ENCODE results near the gene SFSWAP. TPM values are rescaled to one million over a fixed set of nuclear protein-coding genes. Genes with fewer than 3 reads are reported as not detected.

Gene SFSWAP
- total RNA-seq, 2 experiments from 2014 or later, result 51.1 to 57.4 TPM

DNA sequence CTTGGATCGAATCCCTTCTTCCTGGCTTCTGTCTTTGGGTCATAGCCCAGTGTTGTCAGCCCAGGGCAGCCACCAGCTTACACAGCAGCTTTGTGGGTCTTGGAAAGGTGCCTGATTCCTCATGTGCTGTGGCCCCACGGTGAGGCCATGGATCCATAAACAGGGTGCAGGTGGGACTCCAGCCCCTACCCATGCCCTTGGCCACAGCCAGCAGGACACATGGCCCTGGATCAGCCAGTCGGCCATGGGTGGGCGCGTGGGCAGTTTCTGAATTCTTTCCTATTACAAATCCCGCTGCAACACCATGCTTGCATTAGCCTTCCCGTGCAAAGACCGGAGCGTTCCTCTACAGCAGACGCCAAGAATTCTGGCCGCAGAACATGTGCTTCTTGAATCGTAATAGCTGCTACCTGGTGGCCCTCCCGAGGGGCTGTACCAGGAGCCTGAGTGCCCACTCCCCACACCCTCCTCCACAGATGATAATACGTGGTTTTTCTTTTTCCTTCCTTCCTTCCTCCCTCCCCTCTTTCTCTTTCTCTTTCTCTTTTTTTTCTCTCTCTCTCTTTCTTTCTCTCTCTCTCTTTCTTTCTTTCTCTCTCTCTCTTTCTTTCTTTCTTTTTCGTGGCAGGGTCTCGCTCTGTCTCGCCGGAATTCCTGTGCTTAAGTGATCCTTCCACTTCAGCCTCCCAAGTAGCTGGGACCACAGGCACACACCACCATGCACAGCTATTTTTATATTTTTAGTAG is 114.4 kb downstream of the SFSWAP start:
- H3K36me3 Mint-ChIP-seq, result no peaks in the 10 kb centered on the region
- DNase-seq, result no peak

DNA sequence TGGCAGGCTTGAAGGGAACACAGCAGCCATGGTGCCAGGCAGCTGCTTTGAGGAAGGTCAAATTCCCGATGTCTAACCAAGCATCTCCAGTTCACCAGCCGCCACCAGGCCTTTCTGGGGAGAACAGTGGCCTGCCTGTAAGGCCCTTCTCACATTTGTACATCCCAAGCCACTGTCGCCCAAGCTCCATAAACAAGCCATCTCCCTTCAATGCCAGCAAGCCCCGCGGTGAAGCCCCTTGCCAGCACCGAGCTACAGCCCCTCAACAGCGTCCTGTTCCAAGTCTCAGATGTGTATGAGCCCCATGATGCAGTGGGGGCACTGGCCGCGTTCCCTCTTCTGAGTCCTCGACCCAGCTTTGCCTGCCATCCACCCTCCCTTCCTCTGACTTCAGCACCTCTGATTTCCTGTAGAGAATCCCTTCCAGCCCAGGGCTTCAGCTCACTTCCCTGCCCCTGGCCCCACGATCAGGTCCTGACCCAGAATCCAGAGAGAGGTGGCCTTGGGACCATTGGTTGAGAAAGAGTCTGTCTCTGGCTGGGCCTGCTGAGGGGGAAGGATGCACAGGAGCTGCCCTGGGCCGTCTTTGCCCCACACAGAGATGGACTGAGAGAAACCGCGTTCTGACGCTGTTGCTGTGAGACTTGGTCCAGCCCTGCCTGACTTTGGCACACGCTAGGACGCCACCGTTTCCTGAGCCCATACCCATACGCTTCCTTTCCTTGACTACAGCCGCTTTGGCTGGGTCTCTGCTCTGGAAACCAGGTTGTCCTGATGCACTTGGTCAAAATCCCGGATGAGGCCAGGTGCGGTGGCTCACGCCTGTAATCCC is 115.4 kb downstream of the SFSWAP start:
- Mint-ChIP-seq H3K36me3 (no peaks in the 10 kb centered on the region), H3K4me1 (peaks cover 8% of the 10 kb centered on the region), H3K9me3 (no peaks in the 10 kb centered on the region), H3K4me3 (no peak overlapping the region), H3K27ac (no peak overlapping the region), H3K27me3 (peaks cover 45% of the 10 kb centered on the region)
- no peak for DNase-seq

More for the DNA sequence above, 114.4 kb downstream of the SFSWAP start:
- no peak overlapping the region for H3K27ac Mint-ChIP-seq
- H3K4me3 Mint-ChIP-seq, result no peak overlapping the region
- H3K4me1 Mint-ChIP-seq, result peaks cover 3% of the 10 kb centered on the region
- peaks cover 38% of the 10 kb centered on the region for H3K27me3 Mint-ChIP-seq
- no peaks in the 10 kb centered on the region for H3K9me3 Mint-ChIP-seq

DNA sequence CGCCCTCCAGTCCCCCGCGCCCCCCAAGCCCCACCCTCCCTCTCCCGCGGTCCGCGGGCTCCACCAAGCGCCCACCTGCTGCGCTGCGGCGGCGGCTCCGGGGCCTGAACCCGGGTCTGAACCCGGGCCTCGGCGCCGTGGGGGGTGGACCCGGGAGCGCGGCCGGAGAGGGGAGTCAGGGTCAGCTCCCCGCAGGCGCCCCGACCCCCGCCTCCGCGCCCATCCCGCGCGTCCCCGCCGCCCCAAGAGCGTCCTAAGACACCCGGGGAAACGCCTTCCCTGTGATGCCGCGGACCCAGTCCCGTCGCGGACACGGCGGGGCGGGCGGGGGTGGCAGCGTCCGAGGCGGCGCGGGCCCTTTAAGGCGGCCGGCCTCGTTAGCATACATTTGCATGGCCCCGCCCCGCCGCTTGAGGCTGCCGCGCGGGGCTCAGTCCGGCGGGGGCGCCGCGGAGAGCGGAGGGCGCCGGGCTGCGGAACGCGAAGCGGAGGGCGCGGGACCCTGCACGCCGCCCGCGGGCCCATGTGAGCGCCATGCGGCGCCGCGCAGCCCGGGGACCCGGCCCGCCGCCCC is 117.2 kb downstream of the SFSWAP start, which contains the start of gene MMP17:
TSS of gene MMP17 (plus strand) at position 433 of the 574 bp plus-strand sequence. CDS start at position 535, 102 bp downstream.
- Mint-ChIP-seq H3K36me3 (no peaks in the 10 kb centered on the region), H3K4me1 (peaks cover 11% of the 10 kb centered on the region), H3K27ac (no peak within 1 kb of the TSS), H3K27me3 (peaks cover 58% of the 10 kb centered on the region), H3K9me3 (no peaks in the 10 kb centered on the region), H3K4me3 (peak within 1 kb of the TSS; percentile 51)
- DNase-seq, result peak; percentile 68

DNA sequence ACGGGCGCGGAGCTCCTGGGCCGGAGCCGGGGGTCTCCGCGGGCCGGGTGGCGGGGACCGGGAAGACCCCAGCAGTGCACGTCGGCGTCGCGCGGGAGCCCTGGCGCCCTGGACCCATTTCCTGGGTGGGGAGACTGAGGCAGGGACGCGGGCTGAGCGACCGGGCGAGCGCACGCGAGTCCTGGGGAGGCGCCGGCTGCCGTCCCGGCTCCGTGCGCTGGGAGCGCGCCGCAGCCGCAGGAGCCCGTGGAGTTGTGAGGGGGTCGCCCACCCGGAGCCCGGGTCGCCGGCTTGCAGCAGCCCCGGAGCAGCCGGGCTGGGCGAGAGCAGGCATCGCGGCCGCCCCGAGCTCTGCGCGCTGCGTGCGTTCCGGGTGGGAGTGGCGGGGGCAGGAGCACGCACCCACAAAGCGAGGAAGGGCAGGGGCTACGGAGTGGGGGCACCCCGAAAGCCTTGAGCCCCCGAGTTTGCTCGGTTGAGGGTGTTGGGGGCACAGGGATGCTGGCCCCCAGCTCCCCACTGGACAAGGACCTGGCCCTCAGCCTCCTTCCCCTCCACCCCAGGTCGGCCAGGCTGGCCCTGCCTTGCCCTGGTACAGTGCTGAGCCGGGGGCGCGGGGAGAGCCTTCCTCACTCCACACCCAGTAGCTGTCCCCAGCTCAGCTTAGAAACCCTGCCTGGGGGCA is 117.9 kb downstream of the SFSWAP start:
- H3K36me3 Mint-ChIP-seq, result no peaks in the 10 kb centered on the region
- H3K9me3 Mint-ChIP-seq, result no peaks in the 10 kb centered on the region
- no peak for DNase-seq
- H3K27me3 Mint-ChIP-seq, result peaks cover 66% of the 10 kb centered on the region
- no peak overlapping the region for H3K27ac Mint-ChIP-seq
- peaks cover 11% of the 10 kb centered on the region for H3K4me1 Mint-ChIP-seq
- H3K4me3 Mint-ChIP-seq, result peak overlapping the region; percentile 51

DNA sequence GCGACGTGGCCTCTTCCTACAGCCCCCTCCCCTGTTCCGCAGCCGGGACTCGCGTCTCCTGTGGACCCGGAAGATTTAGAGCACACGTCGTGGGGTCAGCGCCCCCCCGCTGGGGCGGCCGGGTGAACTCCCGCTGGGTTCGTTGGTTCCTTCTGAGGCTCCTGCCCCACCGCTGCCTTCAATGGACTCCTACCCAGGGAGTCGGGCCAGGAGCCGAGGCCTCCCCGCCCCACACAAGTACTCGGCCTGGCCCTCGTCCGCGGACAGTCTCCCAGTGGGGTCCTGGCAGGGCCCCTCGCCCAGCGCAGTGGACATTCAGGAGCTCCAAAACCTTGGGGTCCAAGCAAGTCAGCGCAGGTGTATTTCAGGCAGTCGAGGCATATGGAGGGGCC is 118.5 kb downstream of the SFSWAP start:
- peaks cover 11% of the 10 kb centered on the region for H3K4me1 Mint-ChIP-seq
- H3K9me3 Mint-ChIP-seq, result no peaks in the 10 kb centered on the region
- DNase-seq, result no peak
- H3K27ac Mint-ChIP-seq, result no peak overlapping the region
- H3K36me3 Mint-ChIP-seq, result no peaks in the 10 kb centered on the region
- H3K4me3 Mint-ChIP-seq, result peak overlapping the region; percentile 51
- peaks cover 68% of the 10 kb centered on the region for H3K27me3 Mint-ChIP-seq

DNA sequence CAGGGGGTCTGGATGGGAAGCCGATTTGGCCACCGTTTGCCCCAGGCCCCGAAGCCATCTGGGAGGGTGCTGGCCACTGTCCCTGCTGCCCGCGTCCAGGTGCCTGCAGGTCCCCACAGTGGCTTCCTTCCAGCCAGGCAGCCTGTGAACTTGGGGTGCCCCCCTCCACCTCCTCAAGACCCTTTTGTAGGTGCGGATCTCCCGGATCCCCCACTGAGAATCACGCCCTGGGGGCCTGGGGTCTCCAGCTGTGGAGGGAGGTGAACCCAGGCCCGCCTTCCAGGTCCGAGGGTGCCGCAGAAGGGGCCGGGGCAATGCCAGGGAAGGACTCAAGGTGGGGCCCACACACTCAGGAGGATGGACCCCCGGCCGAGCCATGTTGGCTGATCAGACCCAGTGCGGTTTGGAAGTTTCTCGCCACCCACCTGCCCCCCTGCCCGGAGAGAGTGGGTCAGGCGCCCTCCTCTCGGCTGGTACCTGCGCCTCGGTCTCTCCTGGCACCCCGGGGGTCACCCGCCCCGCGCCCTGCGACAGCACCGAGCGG is 119.0 kb downstream of the SFSWAP start:
- H3K4me1 Mint-ChIP-seq, result peaks cover 11% of the 10 kb centered on the region
- H3K4me3 Mint-ChIP-seq, result no peak overlapping the region
- no peaks in the 10 kb centered on the region for H3K9me3 Mint-ChIP-seq
- DNase-seq, result no peak
- peaks cover 68% of the 10 kb centered on the region for H3K27me3 Mint-ChIP-seq
- H3K36me3 Mint-ChIP-seq, result no peaks in the 10 kb centered on the region
- H3K27ac Mint-ChIP-seq, result no peak overlapping the region

DNA sequence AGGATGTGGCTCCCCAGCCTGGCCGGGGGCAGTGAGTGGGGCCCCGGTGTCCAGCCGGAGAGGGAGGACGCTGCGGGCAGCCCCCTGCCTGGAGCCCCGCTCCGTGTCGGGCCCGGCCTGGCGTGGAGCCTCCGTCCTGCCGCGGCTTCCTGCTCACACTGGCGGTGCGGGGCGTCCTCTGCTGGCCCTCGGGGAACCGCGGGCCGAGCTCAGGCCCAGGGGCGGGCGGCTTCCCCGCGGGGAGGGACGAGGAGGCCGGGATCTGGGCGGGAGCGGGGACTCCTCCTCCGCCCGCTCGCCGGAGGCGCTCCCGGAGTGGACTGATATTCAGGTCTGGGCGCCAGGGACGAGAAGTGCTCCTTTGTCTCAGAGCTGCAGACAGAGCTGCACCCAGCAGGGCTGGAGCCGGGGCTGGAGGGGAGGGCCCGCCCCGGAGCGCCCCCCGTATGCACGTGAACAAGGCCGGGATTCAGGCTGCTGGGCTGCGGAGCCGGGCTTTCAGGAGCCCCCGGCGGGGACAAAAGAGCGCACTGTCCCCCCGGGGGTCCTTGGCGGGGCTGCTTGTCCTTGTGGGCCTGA is 119.5 kb downstream of the SFSWAP start:
- no peaks in the 10 kb centered on the region for H3K36me3 Mint-ChIP-seq
- no peak overlapping the region for H3K4me3 Mint-ChIP-seq
- no peak overlapping the region for H3K27ac Mint-ChIP-seq
- peaks cover 64% of the 10 kb centered on the region for H3K27me3 Mint-ChIP-seq
- H3K9me3 Mint-ChIP-seq, result no peaks in the 10 kb centered on the region
- DNase-seq, result peak; percentile 42
- peaks cover 11% of the 10 kb centered on the region for H3K4me1 Mint-ChIP-seq

DNA sequence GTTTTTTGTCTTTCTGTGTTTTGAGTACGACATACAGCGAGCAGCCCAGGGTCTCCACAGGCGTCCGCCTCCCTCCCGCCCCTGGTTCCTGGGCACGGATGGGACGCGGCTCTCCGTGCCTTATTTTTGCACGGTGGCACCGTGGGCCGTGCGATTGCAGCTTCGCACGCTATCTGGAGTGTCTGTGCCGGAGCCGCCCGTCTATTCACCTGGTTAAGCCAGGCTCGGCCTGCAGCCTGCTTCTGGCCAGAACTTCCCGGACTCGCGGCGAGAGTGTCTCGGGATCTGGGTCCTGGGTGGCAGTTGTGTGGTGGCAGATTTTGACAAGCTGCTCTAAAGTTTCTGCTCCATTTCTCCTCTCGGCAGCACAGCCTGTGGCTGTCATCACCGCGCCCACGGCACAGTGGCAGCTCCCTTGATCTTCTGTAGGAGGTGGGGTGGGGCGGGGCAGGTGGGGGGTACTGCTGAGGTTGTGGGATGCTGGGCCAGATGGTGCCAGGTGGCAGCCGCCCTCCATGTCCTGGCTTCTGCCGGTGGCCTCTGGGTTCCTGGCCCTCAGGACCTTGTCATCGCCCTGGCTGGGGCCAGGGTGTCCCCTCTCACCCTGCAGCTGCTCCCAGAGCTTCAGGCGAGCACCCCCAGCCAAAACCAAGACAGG is 120.2 kb downstream of the SFSWAP start:
- H3K27me3 Mint-ChIP-seq, result peaks cover 58% of the 10 kb centered on the region
- peak; percentile 27 for DNase-seq
- no peak overlapping the region for H3K27ac Mint-ChIP-seq
- H3K36me3 Mint-ChIP-seq, result no peaks in the 10 kb centered on the region
- peaks cover 11% of the 10 kb centered on the region for H3K4me1 Mint-ChIP-seq
- no peak overlapping the region for H3K4me3 Mint-ChIP-seq
- H3K9me3 Mint-ChIP-seq, result no peaks in the 10 kb centered on the region

DNA sequence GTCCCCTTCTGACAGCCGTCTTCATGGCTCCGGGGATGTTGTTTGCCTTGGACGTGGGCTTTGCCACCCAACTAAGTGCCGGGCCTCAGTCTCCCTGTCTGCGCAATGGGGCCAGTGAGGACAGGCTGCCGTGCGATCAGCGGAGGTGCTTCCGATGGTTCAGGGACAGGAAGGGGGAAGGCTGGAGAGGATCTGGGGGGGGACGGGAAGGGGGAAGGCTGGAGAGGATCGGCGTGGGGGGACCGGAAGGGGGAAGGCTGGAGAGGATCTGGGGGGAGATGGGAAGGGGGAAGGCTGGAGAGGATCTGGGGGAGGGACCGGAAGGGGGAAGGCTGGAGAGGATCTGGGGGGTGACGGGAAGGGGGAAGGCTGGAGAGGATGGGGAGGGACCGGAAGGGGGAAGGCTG is 120.7 kb downstream of the SFSWAP start:
- H3K27ac Mint-ChIP-seq, result no peak overlapping the region
- no peaks in the 10 kb centered on the region for H3K9me3 Mint-ChIP-seq
- no peak overlapping the region for H3K4me3 Mint-ChIP-seq
- H3K27me3 Mint-ChIP-seq, result peaks cover 52% of the 10 kb centered on the region
- peaks cover 11% of the 10 kb centered on the region for H3K4me1 Mint-ChIP-seq
- no peaks in the 10 kb centered on the region for H3K36me3 Mint-ChIP-seq
- DNase-seq, result no peak

DNA sequence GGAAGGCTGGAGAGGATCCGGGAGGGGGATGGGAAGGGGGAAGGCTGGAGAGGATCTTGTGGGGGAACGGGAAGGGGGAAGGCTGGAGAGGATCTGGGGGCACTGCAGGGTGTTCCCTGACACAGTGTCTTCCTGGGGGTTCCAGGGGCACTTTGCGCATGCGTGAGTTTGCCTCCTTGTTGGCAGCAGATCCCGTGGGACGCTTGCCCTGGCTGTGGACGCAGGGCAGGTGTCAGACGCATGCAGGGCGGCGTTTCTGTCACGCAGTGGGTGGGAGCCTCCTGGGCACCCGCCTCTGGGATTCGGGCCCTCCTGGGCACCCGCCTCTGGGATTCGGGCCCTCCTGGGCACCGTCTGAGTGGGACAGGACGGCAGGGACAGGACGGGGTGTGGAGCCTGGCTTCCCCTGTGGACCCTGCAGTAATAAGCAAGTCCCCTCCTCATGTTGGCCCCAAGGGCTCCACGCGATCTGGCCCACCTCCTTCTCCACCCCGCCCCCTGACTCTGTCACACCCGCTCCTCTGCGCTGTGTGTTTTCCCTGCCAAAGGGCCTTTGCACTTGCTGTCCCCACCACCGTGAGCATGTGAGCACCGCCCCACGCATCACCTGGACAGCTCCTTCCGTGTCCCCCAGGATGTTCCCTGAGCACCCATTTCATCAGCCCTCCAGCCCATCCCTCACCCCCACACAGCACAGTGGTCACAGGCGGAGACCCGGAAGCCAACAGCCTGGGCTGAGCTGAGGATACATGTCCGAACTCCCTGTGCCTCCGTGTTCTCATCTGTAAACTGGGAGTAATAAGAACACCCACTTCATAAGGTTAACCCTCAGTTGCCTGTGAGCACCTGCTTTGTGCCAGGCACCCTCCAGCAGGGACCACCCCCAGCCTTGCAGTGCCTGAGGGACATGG is 121.7 kb downstream of the SFSWAP start:
- H3K4me1 Mint-ChIP-seq, result peaks cover 11% of the 10 kb centered on the region
- no peak overlapping the region for H3K4me3 Mint-ChIP-seq
- no peak overlapping the region for H3K27ac Mint-ChIP-seq
- DNase-seq, result no peak
- H3K27me3 Mint-ChIP-seq, result peaks cover 42% of the 10 kb centered on the region
- H3K9me3 Mint-ChIP-seq, result no peaks in the 10 kb centered on the region
- no peaks in the 10 kb centered on the region for H3K36me3 Mint-ChIP-seq

DNA sequence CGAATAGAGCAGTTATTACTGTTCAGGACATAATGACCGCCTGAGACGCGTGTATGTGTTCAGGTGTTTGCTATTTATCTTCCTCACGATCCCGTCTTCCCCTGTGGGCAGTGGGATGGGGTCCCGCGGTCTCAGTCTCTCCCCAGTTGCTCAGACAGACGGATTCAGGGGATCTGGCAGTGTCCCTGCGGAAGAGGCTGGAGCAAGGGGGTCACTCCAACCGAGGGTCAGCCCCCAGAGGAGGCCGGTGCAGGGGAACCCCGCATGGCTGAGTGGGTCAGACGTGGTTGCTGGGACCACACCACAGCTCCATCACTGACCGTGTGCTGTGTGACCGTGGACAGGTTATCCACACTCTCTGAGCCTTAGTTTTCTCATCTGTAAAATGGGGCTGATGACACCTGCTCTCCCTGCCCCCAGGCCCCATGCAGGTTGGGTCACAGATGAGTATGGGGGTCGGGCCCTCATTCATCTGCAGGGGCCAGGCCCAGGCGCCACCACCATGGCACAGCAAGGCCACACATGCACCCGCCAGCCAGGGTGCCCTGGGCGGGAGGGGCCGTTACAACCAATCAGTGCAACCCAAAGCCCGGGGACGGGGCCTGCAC is 122.5 kb downstream of the SFSWAP start:
- Mint-ChIP-seq H3K9me3 (no peaks in the 10 kb centered on the region), H3K4me3 (no peak overlapping the region)

DNA sequence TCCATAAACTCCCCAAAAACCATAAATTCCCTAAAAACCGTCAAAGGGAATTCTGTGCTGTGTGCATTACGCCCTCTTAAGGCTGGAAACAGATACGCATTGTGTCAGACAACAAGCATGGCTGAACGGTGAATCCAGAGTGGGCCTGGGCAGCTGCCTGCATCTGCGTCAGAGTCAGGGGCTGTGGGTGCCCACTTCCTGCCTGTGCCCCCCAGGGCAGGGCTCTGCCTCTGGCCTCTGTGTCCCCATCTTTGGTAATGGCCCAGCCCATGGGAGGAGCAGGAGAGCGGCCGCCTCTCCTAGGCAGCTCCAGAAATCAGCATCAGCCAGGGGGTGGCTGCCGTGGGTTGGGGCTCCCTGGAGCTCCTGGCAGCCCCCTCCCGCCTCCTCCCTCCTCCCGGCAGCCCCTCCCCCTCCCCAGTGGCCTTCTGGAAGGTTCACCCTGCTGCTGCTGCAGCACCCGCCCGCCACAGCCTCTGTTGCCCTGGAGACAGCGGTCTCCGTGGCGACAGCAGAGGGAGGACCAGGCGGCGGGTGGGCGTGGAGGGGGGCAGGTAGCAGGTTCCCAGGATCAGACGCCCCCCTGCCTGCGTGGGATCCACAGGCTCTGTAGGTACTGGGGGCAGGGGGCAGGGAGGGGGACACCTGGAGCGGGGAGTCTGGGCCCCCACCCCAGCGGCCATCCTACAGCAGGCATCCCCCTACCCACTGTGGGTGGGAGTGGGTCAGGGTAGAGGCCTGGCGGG is 123.2 kb downstream of the SFSWAP start:
- H3K4me1 Mint-ChIP-seq, result peaks cover 11% of the 10 kb centered on the region
- peaks cover 40% of the 10 kb centered on the region for H3K27me3 Mint-ChIP-seq
- no peak overlapping the region for H3K4me3 Mint-ChIP-seq
- H3K9me3 Mint-ChIP-seq, result no peaks in the 10 kb centered on the region
- no peak for DNase-seq
- no peaks in the 10 kb centered on the region for H3K36me3 Mint-ChIP-seq
- H3K27ac Mint-ChIP-seq, result no peak overlapping the region

More for the DNA sequence above, 122.5 kb downstream of the SFSWAP start:
- Mint-ChIP-seq H3K4me1 (peaks cover 11% of the 10 kb centered on the region), H3K36me3 (no peaks in the 10 kb centered on the region), H3K27me3 (peaks cover 40% of the 10 kb centered on the region), H3K27ac (no peak overlapping the region)
- no peak for DNase-seq
